ENCODE measurements around the gene CLTRN. TPM values are rescaled to one million over a fixed set of nuclear protein-coding genes. Genes with fewer than 3 reads are reported as not detected.

Gene CLTRN
- total and polyA plus RNA-seq, 2 of the 13 experiments (the other 11 are each of a cell fraction or from before 2014, with no cell fraction given), result 0.37 to 0.53 TPM

DNA sequence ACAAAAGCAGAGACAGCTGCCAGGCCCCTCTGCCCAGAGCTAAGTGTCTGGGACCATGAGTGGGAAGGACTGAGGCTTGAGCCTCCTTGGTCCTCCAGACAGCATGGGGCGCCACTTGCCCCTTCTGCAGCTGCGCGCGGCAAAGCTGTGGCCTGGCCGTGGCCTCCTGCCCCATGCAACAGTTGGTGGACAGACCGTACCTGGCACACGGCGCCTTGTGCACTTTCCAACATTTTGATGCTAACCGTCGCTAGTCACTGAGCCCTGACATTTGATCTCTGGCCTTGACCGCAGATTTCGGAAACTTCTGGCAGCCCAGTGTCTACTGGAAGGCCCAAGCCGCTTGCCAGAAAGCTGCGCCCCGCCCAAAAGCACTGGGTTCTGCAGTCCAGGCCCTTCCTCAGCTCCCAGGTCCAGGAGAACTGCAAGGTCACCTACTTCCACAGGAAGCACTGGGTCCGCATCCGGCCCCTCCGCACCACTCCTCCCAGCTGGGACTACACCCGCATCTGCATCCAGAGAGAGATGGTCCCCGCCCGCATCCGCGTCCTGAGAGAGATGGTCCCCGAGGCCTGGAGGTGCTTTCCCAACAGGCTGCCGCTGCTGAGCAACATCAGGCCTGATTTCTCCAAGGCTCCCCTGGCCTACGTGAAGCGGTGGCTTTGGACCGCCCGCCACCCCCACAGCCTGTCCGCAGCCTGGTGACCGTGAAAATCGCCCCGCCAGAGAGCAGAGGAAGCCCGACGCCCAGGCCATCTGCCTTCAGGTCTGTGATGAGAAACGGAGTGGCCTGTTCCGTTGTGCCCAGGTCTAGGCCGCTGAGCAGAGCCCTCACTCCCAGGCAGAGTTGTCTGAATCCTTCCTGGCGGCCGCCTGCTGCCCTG, 38.1 kb upstream of the CLTRN start:
- Histone ChIP-seq H3K27ac (ENCODE audit: extremely low read length, insufficient read depth, low read length) (no peak overlapping the region), H3K36me3 (replicated peaks in 1 of 2; ENCODE audit: control insufficient read depth in 1 of 2, insufficient read depth in 2 of 2, low read length in 2 of 2) (no peaks in the 10 kb centered on the region), H4K20me1 (ENCODE audit: insufficient read depth, low read length) (no peaks in the 10 kb centered on the region), H3K4me2 (ENCODE audit: low read depth, low read length) (no peak overlapping the region), H3K27me3 (ENCODE audit: control insufficient read depth in 1 of 2, insufficient read depth in 2 of 2, low read length in 2 of 2) (no peaks in the 10 kb centered on the region), H2AFZ (ENCODE audit: low read length) (no peak overlapping the region), H3K4me3 (replicated peaks in 1 of 3; ENCODE audit: insufficient read depth in 1 of 3, low read depth in 2 of 3, low read length in 3 of 3) (no peak overlapping the region), H3K4me1 (ENCODE audit: insufficient read depth, low read length) (no peaks in the 10 kb centered on the region), H3K9ac (ENCODE audit: insufficient read depth, low read depth, low read length) (no peak overlapping the region), H3K9me3 (ENCODE audit: low read length) (no peaks in the 10 kb centered on the region), H3K79me2 (ENCODE audit: insufficient read depth, low read length) (no peaks in the 10 kb centered on the region)
- ChIA-PET CTCF (ENCODE audit: low intra/inter-chr PET ratio, low total read pairs) (no interaction called here), POLR2A (no interaction called here)
- TF ChIP-seq SATB2 (CRISPR knock-in tag; IDR thresholded peaks at IDR 0.05), result no peak
- TF ChIP-seq, protein P1, sequence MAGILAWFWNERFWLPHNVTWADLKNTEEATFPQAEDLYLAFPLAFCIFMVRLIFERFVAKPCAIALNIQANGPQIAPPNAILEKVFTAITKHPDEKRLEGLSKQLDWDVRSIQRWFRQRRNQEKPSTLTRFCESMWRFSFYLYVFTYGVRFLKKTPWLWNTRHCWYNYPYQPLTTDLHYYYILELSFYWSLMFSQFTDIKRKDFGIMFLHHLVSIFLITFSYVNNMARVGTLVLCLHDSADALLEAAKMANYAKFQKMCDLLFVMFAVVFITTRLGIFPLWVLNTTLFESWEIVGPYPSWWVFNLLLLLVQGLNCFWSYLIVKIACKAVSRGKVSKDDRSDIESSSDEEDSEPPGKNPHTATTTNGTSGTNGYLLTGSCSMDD (CRISPR knock-in tag; IDR thresholded peaks at IDR 0.05), result no peak
- TF ChIP-seq, protein P2, sequence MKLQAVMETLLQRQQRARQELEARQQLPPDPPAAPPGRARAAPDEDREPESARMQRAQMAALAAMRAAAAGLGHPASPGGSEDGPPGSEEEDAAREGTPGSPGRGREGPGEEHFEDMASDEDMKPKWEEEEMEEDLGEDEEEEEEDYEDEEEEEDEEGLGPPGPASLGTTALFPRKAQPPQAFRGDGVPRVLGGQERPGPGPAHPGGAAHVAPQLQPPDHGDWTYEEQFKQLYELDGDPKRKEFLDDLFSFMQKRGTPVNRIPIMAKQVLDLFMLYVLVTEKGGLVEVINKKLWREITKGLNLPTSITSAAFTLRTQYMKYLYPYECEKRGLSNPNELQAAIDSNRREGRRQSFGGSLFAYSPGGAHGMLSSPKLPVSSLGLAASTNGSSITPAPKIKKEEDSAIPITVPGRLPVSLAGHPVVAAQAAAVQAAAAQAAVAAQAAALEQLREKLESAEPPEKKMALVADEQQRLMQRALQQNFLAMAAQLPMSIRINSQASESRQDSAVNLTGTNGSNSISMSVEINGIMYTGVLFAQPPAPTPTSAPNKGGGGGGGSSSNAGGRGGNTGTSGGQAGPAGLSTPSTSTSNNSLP (IDR thresholded peaks at IDR 0.05; ENCODE audit: low read depth, low read length), result no peak
- TF ChIP-seq MTA3 (CRISPR knock-in tag; IDR thresholded peaks at IDR 0.05), result no peak
- TF ChIP-seq HES4 (CRISPR knock-in tag; IDR thresholded peaks at IDR 0.05; ENCODE audit: borderline replicate concordance), result no peak
- no peak for TF ChIP-seq NFKBIZ (CRISPR knock-in tag; IDR thresholded peaks at IDR 0.05)
- TF ChIP-seq, protein P3, sequence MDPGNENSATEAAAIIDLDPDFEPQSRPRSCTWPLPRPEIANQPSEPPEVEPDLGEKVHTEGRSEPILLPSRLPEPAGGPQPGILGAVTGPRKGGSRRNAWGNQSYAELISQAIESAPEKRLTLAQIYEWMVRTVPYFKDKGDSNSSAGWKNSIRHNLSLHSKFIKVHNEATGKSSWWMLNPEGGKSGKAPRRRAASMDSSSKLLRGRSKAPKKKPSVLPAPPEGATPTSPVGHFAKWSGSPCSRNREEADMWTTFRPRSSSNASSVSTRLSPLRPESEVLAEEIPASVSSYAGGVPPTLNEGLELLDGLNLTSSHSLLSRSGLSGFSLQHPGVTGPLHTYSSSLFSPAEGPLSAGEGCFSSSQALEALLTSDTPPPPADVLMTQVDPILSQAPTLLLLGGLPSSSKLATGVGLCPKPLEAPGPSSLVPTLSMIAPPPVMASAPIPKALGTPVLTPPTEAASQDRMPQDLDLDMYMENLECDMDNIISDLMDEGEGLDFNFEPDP (CRISPR knock-in tag; conservative IDR thresholded peaks at IDR 0.05), result no peak
- 96% methylated on average over 11 of the region's 40 CpGs for WGBS (ENCODE audit: low lambda C conversion rate)
- DNase-seq (ENCODE audit: low spot score), result no peak
- no TSS peak for BruUV-seq (replicated peaks)
- FAIRE-seq, result no peak
- ATAC-seq, result no peak
- intact Hi-C loops (cut with micrococcal nuclease; ENCODE audit: unreplicated experiment) (no loop called here), in situ Hi-C loops (cut with HindIII; ENCODE audit: extremely low pct_ligation_motif_present, low pct_unique_long_range_greater_than_20kb) (no loop called here)

Data from HepG2 (cell line).